Measurements from ENCODE around the gene ARL17B.
"Not testable (repeated sequence)": the region's sequence is repeated elsewhere in the genome, so short reads cannot be mapped to it uniquely, and the experiment has no call there.

DNA sequence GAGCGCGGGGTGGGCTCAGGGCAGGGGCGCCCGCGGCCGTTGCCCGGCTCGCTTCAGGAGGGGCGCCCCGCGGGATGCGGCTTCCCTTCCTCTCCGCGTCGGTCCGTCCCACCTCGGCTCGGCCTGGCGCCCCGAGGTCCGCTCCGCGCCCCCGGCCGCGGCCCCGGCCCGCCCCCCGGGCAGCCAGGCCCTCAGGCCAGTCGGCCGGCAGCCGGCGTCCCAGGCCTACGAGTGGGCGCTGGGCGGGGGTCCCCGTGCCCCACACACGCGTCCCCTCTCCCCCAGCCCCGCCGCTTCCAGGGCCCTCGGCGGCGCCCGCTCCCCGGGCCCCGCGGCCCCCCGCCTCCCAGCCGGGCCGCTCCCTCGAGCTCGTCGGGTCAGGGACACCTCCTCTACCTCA lies 136.7 kb downstream of the ARL17B start:
- TF ChIP-seq MAFK, TCF12 (IDR thresholded peaks at IDR 0.05; ENCODE audit: low read depth, low read length): not testable (repeated sequence)
